Testis (tissue), 3 donors: ENCODE data around the gene EFEMP2. TPM values are rescaled to one million over a fixed set of nuclear protein-coding genes. Genes with fewer than 3 reads are reported as not detected.

Experiments
- DNase-seq: peaks from one replicate; pipeline ENCODE4 v3.0.0-alpha.2; 2019
- H3K27ac ChIP-seq, 2 donors: fragments of 200-600 bp; sonication (generic); one replicate each; pipeline ENCODE4 v1.5.1; 2019
- H3K27me3 ChIP-seq: fragments of 200-600 bp; sonication (generic); one replicate; pipeline ENCODE4 v1.5.1; 2019
- H3K36me3 ChIP-seq: fragments of 200-600 bp; sonication (generic); one replicate; pipeline ENCODE4 v1.5.1; 2017; ENCODE audit warnings: low read depth; ENCODE audit errors: missing control alignments
- H3K4me1 ChIP-seq: fragments of 200-600 bp; sonication (generic); one replicate; pipeline ENCODE4 v1.5.1; 2019
- H3K4me3 ChIP-seq, 2 donors: fragments of 200-600 bp; sonication (generic); one replicate each; pipeline ENCODE4 v1.5.1; 2017 to 2019
- H3K9me3 ChIP-seq: fragments of 200-600 bp; sonication (generic); one replicate; pipeline ENCODE4 v1.5.1; 2017
- CTCF ChIP-seq, 3 experiments: fragments of 450-650 bp in 2 of 3; fragments of 200-600 bp in 1 of 3; sonication (generic) in 1 of 3; IDR thresholded peaks; one replicate each; pipeline ENCODE4 v1.5.1; 2016 to 2019; ENCODE audit warnings: antibody characterized with exemption in 3 of 3, mild to moderate bottlenecking in 2 of 3, moderate library complexity in 1 of 3
- POLR2A ChIP-seq: fragments of 450-650 bp; IDR thresholded peaks from one replicate; pipeline ENCODE4 v1.6.1; 2017; ENCODE audit warnings: antibody characterized with exemption, mild to moderate bottlenecking, moderate library complexity
- WGBS, 2 donors: methylation state at CpG; one replicate each; pipeline ENCODE4 v1.1.5; 2018; 5-methylcytosine and 5-hydroxymethylcytosine counted together
- intact Hi-C: fragments of 100-400 bp; cut with DNase I; formaldehyde crosslinking; loops from one replicate; pipeline ENCODE4 v1.15.1; 2023; ENCODE audit warnings: low total_unique reads
- polyA plus RNA-seq: library from polyadenylated mRNA; stranded (reverse); fragments of 350-450 nt; fragmentation: Illumina TruSeq; extraction: RNeasy Lipid Tissue Mini Kit (QIAGEN cat#74804); gene quantifications from one replicate; pipeline ENCODE4 v1.2.3, GENCODE V29; 2014; ENCODE audit warnings: low read depth, low replicate concordance; ENCODE audit not compliant: insufficient read depth
- total RNA-seq, 2 donors: library from RNA; depleted of rRNA; stranded (reverse); fragments of >200 nt; gene quantifications; one replicate each; pipeline ENCODE4 v1.2.3, GENCODE V29; 2016

The EFEMP2 gene
- total and polyA plus RNA-seq, 3 donors from 2014 or later = 47.4 to 100 (median 52.4) TPM

GRCh38 chr11:65854852-65855837 lies 17.5 kb downstream of the EFEMP2 start:
- TF ChIP-seq CTCF (IDR thresholded peaks at IDR 0.05) (no peak), POLR2A (no peak)
- whole genome bisulfite sequencing, 2 donors = 71 to 75% methylated on average over 15 of the region's 15 CpGs
- H3K9me3 ChIP-seq = no peaks in the 10 kb centered on the region
- intact Hi-C loops = no loop called here
- peaks cover 6% of the 10 kb centered on the region for H3K4me1 ChIP-seq
- DNase-seq = no peak
- no peaks in the 10 kb centered on the region for H3K36me3 ChIP-seq
- no peak overlapping the region for H3K27ac ChIP-seq
- no peaks in the 10 kb centered on the region for H3K27me3 ChIP-seq
- no peak overlapping the region for H3K4me3 ChIP-seq

GRCh38 chr11:65854161-65854592 lies 18.4 kb downstream of the EFEMP2 start:
- 90 to 91% methylated on average over 4 of the region's 4 CpGs for WGBS, 2 donors
- no peak for TF ChIP-seq CTCF (IDR thresholded peaks at IDR 0.05)
- TF ChIP-seq POLR2A = no peak
- Histone ChIP-seq H3K27ac (no peak overlapping the region), H3K27me3 (no peaks in the 10 kb centered on the region), H3K9me3 (no peaks in the 10 kb centered on the region), H3K36me3 (no peaks in the 10 kb centered on the region), H3K4me3 (no peak overlapping the region), H3K4me1 (peaks cover 6% of the 10 kb centered on the region)
- intact Hi-C loops = no loop called here
- DNase-seq = no peak

- Histone ChIP-seq H3K4me1 (peaks cover 6% of the 10 kb centered on the region), H3K27me3 (no peaks in the 10 kb centered on the region), H3K4me3 (no peak overlapping the region), H3K27ac (no peak overlapping the region), H3K9me3 (no peaks in the 10 kb centered on the region), H3K36me3 (no peaks in the 10 kb centered on the region)
- intact Hi-C loops = no loop called here
- no peak for TF ChIP-seq CTCF (IDR thresholded peaks at IDR 0.05)
- TF ChIP-seq POLR2A = no peak
- no peak for DNase-seq
- 84 to 95% methylated on average over 5 to 6 of the region's 6 CpGs for WGBS, 2 donors
These were observed 19.2 kb downstream of the EFEMP2 start for GRCh38 chr11:65853246-65853979.

GRCh38 chr11:65852508-65853245 lies 19.9 kb downstream of the EFEMP2 start:
- no peak overlapping the region for H3K4me3 ChIP-seq
- intact Hi-C loops = no loop called here
- no peaks in the 10 kb centered on the region for H3K27me3 ChIP-seq
- 94 to 95% methylated on average over 21 to 33 of the region's 33 CpGs for WGBS, 2 donors
- TF ChIP-seq CTCF (IDR thresholded peaks at IDR 0.05) (no peak), POLR2A (no peak)
- no peak for DNase-seq
- H3K36me3 ChIP-seq = no peaks in the 10 kb centered on the region
- no peaks in the 10 kb centered on the region for H3K9me3 ChIP-seq
- H3K4me1 ChIP-seq = peaks cover 6% of the 10 kb centered on the region
- no peak overlapping the region for H3K27ac ChIP-seq
